Measurements from ENCODE around the gene CCDC33.

Gene CCDC33

GRCh38 chr15:74258456-74259291 is 22.5 kb downstream of the CCDC33 start:
- in situ Hi-C loops (cut with MboI; ENCODE audit: low sequenced_read_pairs) = no loop called here

- in situ Hi-C loops (cut with MboI; ENCODE audit: low sequenced_read_pairs) = no loop called here
These were observed 23.1 kb downstream of the CCDC33 start for GRCh38 chr15:74259292-74259648.

GRCh38 chr15:74259821-74260607 is 23.9 kb downstream of the CCDC33 start:
- in situ Hi-C loops (cut with MboI; ENCODE audit: low sequenced_read_pairs) = no loop called here

GRCh38 chr15:74261041-74261440 is 24.9 kb downstream of the CCDC33 start:
- in situ Hi-C loops (cut with MboI; ENCODE audit: low sequenced_read_pairs) = no loop called here

GRCh38 chr15:74261685-74262084 is 25.6 kb downstream of the CCDC33 start:
- in situ Hi-C loops (cut with MboI; ENCODE audit: low sequenced_read_pairs) = no loop called here

- in situ Hi-C loops (cut with MboI; ENCODE audit: low sequenced_read_pairs) = no loop called here
These were observed 26.0 kb downstream of the CCDC33 start for GRCh38 chr15:74262151-74262550.

GRCh38 chr15:74262625-74263024 is 26.5 kb downstream of the CCDC33 start:
- in situ Hi-C loops (cut with MboI; ENCODE audit: low sequenced_read_pairs) = no loop called here

GRCh38 chr15:74263466-74263865 is 27.3 kb downstream of the CCDC33 start:
- in situ Hi-C loops (cut with MboI; ENCODE audit: low sequenced_read_pairs) = no loop called here

GRCh38 chr15:74264081-74264501 is 28.0 kb downstream of the CCDC33 start:
- in situ Hi-C loops (cut with MboI; ENCODE audit: low sequenced_read_pairs) = no loop called here

GRCh38 chr15:74265046-74265639 is 29.0 kb downstream of the CCDC33 start:
- in situ Hi-C loops (cut with MboI; ENCODE audit: low sequenced_read_pairs) = no loop called here

- in situ Hi-C loops (cut with MboI; ENCODE audit: low sequenced_read_pairs) = no loop called here
These were observed 31.9 kb downstream of the CCDC33 start for GRCh38 chr15:74268020-74268419.

GRCh38 chr15:74269362-74270035 is 33.4 kb downstream of the CCDC33 start:
- in situ Hi-C loops (cut with MboI; ENCODE audit: low sequenced_read_pairs) = no loop called here

GRCh38 chr15:74270155-74270554 is 34.0 kb downstream of the CCDC33 start:
- in situ Hi-C loops (cut with MboI; ENCODE audit: low sequenced_read_pairs) = no loop called here

GRCh38 chr15:74270854-74271520 is 34.9 kb downstream of the CCDC33 start:
- in situ Hi-C loops (cut with MboI; ENCODE audit: low sequenced_read_pairs) = no loop called here

GRCh38 chr15:74272812-74273211 is 36.7 kb downstream of the CCDC33 start:
- in situ Hi-C loops (cut with MboI; ENCODE audit: low sequenced_read_pairs) = no loop called here

- in situ Hi-C loops (cut with MboI; ENCODE audit: low sequenced_read_pairs) = no loop called here
These were observed 38.4 kb downstream of the CCDC33 start for GRCh38 chr15:74274470-74275038.

GRCh38 chr15:74275957-74276356 is 39.8 kb downstream of the CCDC33 start:
- in situ Hi-C loops (cut with MboI; ENCODE audit: low sequenced_read_pairs) = no loop called here

- in situ Hi-C loops (cut with MboI; ENCODE audit: low sequenced_read_pairs) = no loop called here
These were observed 40.4 kb downstream of the CCDC33 start for GRCh38 chr15:74276560-74276959.

GRCh38 chr15:74277242-74277810 is 41.2 kb downstream of the CCDC33 start:
- in situ Hi-C loops (cut with MboI; ENCODE audit: low sequenced_read_pairs) = no loop called here

- in situ Hi-C loops (cut with MboI; ENCODE audit: low sequenced_read_pairs) = no loop called here
These were observed 42.1 kb downstream of the CCDC33 start for GRCh38 chr15:74278207-74278606.
